ENCODE measurements around the gene DARS2.

Gene DARS2

GRCh38 chr1:173862146-173862768, 37.8 kb downstream of the DARS2 start:
- TF ChIP-seq SIN3A (IDR thresholded peaks at IDR 0.05; ENCODE audit: borderline replicate concordance, insufficient read depth, low read length) (peak; percentile 66; the same call in 1 of the 2 replicates), POLR2AphosphoS5 (IDR thresholded peaks at IDR 0.05; ENCODE audit: low read depth, low read length) (peak; percentile 67)

- no peak for TF ChIP-seq TAF1 (IDR thresholded peaks at IDR 0.05; ENCODE audit: borderline replicate concordance, insufficient read depth, low read length)
- no peak; the same call in 1 of the 2 replicates for TF ChIP-seq POLR2AphosphoS5 (IDR thresholded peaks at IDR 0.05; ENCODE audit: low read depth, low read length)
- TF ChIP-seq REST (IDR thresholded peaks at IDR 0.05; ENCODE audit: insufficient read depth in 1 of 2, low read depth in 2 of 2, low read length in 2 of 2): no peak
- TF ChIP-seq FOXP2 (optimal IDR thresholded peaks at IDR 0.05; ENCODE audit: borderline replicate concordance, extremely low read depth, extremely low read length, insufficient read depth): no peak
- TF ChIP-seq SIN3A (IDR thresholded peaks at IDR 0.05; ENCODE audit: borderline replicate concordance, insufficient read depth, low read length): peak; percentile 2; the same call in 1 of the 2 replicates
Measured at GRCh38 chr1:173862769-173863223, 38.3 kb downstream of the DARS2 start.

- TF ChIP-seq SIN3A (IDR thresholded peaks at IDR 0.05; ENCODE audit: borderline replicate concordance, insufficient read depth, low read length) (0 out of 2 replicates have a peak, but pooled peaks have one; percentile 2), TAF1 (IDR thresholded peaks at IDR 0.05; ENCODE audit: borderline replicate concordance, insufficient read depth, low read length) (peak; percentile 42; the same call in 1 of the 2 replicates), REST (IDR thresholded peaks at IDR 0.05; ENCODE audit: insufficient read depth in 1 of 2, low read depth in 2 of 2, low read length in 2 of 2) (no peak), FOXP2 (optimal IDR thresholded peaks at IDR 0.05; ENCODE audit: borderline replicate concordance, extremely low read depth, extremely low read length, insufficient read depth) (no peak), POLR2AphosphoS5 (IDR thresholded peaks at IDR 0.05; ENCODE audit: low read depth, low read length) (peak; percentile 52)
Measured at GRCh38 chr1:173863224-173864161, 39.0 kb downstream of the DARS2 start.

- 0 out of 2 replicates have a peak, but pooled peaks have one; percentile 52 for TF ChIP-seq POLR2AphosphoS5 (IDR thresholded peaks at IDR 0.05; ENCODE audit: low read depth, low read length)
- TF ChIP-seq FOXP2 (optimal IDR thresholded peaks at IDR 0.05; ENCODE audit: borderline replicate concordance, extremely low read depth, extremely low read length, insufficient read depth): no peak
- TF ChIP-seq REST (IDR thresholded peaks at IDR 0.05; ENCODE audit: insufficient read depth in 1 of 2, low read depth in 2 of 2, low read length in 2 of 2): no peak
- no peak for TF ChIP-seq TAF1 (IDR thresholded peaks at IDR 0.05; ENCODE audit: borderline replicate concordance, insufficient read depth, low read length)
Measured at GRCh38 chr1:173864179-173864867, 39.9 kb downstream of the DARS2 start.
